ENCODE measurements around the gene PRSS58.

PRSS58 gene, protein sequence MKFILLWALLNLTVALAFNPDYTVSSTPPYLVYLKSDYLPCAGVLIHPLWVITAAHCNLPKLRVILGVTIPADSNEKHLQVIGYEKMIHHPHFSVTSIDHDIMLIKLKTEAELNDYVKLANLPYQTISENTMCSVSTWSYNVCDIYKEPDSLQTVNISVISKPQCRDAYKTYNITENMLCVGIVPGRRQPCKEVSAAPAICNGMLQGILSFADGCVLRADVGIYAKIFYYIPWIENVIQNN

DNA sequence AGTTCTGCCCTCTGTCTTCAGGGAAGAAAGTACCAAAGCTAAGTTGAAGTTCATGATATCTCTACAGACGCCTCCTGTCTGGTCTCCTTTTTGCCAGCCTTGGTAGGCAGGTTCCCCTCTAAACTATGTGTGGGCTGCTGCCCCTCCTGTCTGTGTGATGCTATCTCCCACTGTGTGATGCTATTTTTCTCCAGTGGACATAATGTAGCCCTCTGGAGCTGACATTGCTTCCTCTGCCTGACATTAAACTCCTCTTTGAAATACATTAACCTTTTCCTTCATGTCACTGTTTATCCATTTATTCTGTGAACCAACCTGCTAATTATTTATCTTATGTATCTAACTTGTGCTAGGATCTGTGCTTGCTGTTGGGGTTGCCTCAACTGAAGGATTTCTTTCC, at the start of gene PRSS58:
Gene PRSS58, minus strand, starts transcription at position 101 of the 400 bp plus-strand sequence. CDS start 351 bp downstream, outside the sequence.
- DNase-seq, result no peak

DNA sequence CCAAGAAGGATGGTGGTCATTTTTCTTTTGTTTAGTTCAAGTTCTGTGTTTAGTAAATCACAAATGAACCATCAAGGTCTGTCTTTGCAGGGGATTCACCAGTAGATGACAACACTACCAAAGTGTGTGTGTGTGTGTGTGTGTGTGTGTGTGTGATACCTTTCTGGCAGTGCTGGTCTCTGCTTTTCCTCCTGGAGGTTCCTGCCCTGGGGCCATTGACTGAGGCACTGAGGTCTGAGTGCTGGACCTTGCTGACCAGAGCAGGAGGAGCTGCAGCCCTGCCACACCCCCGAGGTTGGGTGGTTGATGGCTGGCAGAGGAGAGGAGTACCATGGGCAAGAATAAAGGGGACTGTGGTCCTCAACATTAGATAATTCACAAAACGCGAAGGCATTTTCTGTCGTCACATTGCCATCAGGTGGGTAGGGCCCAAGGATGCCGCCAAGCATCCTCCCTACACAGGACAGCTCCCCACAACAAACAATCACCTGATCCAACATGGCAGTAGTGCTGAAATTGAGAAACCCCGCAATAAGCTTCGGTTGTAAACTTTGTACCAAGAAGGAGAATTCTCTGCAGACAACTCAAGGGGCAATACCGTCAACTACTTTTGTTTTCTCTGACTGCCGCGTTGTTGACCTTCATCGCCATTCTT, 49.5 kb upstream of the PRSS58 start:
- no peak for DNase-seq

DNA sequence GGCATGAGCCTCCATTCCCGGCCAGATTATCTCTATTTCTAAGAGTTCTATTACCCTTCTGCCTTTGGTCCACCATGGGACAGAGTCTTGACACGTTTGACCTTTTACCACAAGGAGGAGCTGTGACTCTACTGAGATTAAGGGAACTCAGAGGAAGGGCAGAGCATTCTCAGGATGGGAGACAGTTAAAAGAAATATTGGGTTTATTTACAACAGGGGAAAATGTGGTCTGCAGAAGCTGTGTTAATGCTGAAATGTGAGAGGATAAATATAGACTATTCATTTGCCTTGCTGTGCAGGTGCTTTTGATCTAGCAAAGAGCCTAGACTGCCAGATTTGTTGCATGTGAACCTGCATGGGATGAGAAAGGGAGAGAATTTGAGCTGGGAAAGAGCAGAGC, 45.8 kb upstream of the PRSS58 start:
- no peak for DNase-seq

DNA sequence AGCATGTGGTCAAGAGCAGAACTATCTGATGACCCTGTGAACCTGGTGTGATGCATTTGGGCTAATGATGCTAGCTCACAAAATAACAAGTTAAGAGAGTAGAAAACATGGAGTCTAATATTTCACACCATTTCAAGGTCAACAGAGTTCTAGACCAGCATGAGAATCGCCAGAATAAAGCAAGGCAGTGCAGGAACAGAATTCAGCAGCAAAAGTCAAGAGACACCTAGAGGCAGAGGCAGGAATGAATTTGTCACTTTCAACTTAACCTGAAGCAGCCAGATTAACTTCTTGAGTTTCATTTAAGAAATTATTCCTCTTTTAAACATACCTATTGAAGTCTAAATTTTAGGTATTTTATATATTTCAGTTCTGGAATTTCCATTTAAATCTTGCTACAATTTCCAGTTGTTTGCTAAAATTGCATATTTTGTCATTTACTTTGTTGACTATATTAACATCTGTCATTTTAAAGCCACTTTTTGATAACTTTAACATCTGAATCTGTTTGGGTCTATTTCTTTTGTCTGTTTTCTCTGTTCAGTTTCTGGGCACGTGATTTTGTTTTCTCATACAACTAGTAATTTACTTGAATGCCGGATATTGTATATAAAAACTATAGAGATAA, 44.2 kb upstream of the PRSS58 start:
- DNase-seq, result no peak

DNA sequence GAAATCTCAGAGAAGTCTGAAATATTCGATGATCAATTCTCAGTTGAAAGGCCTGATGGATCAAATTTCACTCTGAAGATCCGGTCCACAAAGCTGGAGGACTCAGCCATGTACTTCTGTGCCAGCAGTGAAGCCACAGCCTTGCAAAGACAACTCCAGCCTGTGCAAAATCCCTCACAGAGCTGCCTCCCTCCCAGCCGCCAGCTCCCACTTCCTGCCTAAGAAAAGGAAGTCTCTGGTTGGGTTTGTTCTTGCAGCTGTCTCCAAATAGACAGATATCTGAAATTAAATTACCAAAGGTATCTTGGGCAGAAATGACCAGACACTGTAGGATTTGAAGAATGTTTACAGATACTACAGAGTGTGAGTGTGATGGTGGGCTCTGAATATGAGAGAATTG, 43.4 kb upstream of the PRSS58 start:
- no peak for DNase-seq

DNA sequence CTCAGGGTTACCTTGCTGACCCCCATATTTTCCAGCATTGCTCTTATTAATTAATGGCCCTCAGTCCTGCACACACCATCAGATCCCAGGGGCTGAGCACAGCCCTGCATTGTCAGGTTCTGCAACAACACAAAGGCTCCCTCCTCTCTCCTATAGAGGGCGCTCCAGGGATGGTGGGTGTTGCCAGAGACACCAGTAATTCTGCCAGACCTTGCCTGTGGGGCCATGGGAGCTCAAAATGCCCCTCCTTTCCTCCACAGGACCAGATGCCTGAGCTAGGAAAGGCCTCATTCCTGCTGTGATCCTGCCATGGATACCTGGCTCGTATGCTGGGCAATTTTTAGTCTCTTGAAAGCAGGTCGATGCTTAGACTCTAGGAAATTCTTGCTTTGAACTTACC, 42.8 kb upstream of the PRSS58 start:
- no peak for DNase-seq

DNA sequence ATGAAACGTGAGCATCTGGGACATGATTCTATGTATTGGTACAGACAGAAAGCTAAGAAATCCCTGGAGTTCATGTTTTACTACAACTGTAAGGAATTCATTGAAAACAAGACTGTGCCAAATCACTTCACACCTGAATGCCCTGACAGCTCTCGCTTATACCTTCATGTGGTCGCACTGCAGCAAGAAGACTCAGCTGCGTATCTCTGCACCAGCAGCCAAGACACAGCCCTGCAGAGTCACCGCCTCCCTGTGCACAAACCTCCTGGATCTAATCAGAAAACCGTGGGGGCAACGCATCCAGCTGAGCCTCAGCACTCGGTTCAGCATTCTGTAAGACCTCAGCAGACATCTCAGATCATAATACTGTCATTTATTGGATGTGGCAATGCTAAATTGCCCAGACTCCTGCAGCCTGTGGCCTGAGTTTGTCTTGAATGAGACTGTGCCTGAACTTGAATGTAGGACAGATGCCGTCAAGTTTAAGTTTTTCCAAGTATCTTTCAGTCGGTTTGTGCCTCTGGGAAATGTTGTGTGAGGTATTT, 41.5 kb upstream of the PRSS58 start:
- no peak for DNase-seq

DNA sequence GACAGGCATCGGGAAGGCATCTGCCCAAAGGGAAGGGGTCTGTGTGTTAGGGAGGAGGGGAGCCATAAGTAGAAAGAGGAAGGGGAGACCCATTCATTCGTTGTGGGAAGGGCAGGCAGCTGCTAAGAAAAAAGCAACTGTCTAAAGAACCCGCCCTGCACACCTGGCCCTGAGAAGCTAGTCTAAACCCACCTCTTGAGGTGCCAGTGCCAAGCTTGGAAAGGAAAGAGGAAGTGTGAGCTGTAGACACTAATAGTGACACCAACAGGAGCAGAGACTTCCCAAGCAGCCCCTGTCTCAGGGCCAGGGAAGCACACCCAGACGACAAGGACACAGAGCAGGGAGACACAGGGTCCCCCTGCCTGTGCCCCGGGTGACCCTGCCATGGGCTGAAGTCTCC, 40.8 kb upstream of the PRSS58 start:
- DNase-seq, result no peak

DNA sequence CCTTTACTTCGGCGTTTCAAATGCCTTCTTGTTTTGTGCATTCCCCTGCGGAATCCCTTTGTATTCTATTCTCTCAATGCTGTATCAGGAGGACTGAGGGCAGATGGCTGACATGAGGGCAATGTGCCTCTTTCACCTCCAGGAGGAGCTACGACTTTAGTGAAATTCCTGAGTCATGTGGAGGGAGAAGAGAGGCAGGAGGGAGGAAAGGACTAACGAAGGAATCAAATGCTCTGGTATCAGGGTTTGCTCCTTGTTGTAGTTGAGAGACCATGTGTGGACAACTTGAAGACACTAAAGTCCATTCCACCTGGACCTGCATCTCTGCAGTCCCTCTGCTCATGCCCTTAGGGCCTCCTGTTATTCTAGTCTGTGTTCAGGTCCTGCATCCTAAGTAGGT, 40.2 kb upstream of the PRSS58 start:
- no peak for DNase-seq

DNA sequence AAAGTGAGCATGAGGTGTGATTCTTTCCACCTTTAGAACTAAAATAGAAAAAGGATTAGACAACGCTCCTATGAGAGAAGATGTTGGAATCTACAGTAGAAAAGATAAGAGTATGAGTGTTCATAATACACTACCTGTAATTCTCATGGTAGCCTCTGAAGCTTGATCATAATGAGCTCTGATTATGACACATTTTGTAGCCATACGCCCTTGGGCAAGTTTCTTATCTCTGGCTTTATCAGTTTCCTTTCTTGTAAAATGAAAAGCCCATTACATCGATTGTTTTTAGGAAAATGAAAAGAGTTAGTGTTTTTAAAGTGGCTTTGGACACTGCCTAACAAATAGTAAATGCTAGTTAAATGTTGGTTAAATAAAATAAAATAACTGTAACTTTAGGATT, 22.4 kb upstream of the PRSS58 start:
- DNase-seq, result no peak

DNA sequence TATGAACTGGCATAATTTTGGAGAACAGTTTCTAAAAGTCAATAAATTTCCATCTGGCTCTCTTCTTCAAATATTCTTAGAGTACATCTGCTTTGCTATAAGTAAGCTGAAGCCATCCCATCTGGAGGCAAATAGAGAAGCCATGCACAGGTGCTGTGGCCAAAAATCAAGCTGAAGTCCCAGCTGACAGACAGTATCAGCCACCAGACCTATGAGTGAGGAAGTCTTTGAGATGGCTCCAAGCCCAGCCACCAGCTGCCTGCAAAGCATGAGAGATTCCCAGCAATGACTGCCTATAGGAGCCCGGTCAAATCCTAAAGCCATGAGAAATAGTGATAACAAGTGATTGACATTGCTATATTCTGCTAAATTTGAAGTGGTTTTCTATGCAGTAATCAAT, 21.7 kb upstream of the PRSS58 start:
- no peak for DNase-seq

DNA sequence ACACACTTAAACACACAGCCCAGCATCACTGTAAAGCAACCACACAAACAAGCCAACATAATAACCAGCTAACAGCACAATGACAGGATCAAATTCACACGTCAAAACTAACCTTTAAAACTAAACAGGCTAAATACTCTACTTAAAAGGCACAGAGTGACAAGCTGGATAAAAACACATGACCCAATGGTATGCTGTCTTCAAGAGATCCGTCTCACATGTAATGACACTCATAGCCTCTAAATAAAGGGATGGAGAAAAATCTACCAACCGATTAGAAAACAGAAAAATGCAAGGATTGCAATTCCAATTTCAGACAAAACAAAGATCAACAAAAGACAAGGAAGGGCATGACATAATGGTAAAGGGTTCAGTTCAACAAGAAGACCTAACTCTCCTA, 17.2 kb upstream of the PRSS58 start:
- no peak for DNase-seq

DNA sequence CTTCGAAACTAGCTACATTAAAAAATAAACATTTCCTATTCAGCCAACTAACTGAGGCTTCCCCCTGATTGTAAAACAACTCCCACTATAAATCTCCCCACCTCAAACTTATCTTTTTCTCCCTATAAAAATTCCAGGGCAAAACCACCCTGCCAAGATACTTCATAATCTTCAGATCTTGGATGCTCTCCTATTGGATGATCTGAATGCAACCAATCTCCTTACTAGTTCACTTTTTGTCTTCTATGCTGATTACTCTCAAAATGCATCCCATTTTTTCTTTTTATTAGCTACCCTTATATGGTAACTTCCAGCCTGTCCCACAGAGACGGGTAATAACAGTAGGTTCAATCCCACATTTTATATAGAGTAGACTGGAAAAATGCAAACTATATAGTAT, 15.0 kb upstream of the PRSS58 start:
- DNase-seq, result no peak

DNA sequence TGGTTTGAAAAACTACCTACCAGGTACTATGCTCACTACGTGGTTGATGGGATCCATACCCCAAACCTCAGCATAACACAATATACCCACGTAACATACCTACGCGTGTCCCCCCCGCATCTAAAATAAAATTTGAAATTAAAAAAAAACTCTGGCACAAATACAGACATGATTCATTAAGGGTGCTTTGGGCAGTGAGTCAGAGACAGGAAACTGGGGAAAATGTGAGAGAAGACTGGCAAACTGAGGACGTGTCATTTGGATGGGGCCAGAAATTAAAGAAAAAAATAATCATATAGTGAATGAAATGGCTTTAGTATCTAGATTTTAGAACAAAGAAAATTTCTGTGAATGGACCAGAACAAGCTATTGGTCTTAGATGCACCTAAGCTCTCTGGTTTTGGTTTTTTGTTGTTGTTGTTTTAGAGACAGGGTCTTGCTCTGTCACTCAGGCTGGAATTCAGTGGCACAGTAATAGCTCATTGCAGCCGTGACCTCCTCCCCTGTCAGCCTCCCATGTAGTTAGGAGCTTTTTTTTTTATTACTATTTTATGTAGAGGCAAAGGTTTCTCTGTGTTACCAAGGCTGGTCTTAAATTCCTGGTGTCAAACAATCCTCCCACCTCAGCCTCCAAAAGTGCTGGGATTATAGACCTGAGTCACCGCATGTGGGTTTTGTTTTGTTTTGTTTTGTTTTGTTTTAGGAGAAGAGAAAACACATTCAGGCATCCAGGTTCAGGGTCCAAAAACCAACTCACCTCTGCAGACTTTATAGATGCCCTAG, 5.9 kb upstream of the PRSS58 start:
- no peak for DNase-seq

DNA sequence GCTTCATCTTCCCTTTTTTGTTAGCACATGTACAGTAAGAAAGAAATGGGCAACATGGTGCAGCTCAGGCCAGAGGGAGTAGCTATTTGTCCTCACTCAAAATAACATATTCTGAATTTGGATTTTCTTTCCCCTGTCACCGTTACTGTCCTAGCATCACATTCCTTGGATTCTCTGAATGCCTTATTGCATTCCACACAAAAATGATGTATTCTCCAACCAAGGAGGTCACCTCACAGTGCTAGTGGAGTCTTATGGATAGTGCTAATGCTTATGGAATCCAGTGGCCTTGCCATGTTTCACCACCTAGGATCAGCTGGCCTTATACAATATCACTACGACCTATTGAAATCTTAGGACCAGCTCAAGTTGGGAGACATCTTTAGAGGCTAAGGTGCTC, 7.2 kb downstream of the PRSS58 start:
- DNase-seq, result no peak

DNA sequence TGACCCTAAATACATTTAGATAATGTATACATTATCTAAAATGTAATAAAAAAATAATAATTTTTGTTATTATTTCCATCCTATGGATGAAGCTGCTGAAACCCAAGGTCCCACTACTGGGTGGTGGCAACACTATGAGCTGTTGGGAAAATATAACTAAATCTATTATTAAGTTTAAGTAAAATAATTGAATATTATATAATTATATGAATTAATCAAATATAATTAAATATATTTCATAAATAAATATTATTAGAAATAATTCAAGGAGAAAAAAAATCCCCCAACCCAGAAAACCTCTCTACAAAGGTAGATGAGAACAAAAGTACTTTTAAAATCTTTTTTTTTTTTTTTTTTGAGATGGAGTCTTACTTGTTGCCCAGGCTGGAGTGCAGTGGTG, 7.9 kb downstream of the PRSS58 start:
- DNase-seq, result no peak

DNA sequence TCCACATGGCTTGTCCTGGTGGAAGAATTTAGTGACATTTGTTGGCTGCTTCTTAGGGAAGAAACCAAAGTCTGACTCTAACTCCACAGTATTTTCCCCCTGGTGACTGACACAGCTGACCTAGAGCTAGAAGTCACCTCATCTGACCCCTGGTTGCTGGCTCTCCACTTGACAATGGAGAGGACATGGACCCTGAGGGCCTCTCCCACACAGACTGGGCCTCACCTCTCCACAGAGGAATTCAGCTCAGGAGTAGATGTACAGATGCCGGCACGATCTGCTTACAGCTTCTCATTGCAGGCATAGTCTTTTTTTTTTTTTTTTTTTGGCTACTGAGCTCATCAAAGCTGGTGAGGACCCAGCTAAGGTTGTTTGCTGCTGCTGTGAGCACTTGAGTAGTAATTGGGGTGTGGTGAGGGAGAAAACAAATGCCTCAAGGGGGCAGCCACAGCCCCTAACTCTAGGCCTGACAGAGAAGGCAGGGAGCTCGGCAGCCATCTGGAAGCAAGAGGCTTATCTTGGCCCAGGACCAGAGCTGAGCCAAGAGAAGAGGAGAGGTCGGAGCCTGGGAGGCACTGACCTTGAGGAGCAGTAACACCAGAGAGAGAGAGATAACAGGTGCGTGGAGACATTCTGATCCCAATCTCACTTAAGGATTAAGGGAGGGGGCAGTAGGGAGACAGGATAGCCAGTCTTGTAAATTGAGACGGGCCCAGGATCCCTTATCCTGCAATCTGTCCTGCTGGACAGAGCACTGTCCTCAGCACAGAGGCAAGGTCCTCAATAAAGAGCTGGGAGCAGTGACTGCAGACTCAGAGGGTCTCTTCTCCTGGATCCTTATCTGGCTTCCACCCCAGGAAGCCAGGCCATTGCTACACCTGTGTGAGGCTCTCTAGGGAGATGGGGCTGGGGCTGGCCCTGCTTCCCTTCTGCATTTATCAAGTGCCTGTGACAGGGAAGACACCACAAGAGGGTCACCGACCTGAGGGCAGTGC, 9.4 kb downstream of the PRSS58 start:
- no peak for DNase-seq

DNA sequence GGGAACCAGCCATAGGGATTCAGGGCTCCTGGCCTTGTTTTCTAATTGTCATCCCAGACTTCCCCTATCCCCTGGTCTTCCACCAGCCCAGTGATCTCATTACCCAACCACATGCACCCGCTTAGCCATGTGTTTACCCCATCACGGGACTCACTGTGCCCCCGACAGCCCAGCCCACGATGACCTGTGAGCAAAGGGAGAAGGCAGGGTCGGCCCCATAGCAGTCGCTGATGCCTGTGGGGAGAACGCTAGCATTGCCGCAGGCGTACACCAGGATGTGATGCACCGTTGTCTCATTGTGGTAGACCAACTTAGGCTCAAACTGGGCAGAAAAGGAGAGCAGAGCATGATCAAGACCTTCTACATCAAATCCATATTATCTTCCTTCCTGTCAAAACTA, 14.0 kb downstream of the PRSS58 start:
- no peak for DNase-seq

DNA sequence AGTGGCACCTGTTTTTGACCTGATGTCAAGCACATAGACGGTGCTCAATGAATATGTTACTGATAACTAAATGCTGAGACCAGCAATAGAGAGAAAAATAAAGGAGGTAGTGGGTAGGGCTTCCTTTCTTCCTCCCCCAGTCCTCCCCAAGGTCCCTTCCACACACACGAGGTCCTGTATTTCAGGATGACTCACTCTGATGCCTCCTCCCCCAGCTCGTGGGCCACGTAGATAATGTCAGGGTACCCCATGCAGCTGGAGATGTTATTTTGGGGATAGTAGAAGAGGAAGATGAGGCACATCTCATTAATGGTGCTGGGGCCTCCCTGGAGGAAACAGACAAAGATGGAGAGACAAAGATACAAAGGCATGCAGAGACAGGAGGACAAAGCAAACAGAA, 17.3 kb downstream of the PRSS58 start:
- DNase-seq, result no peak

DNA sequence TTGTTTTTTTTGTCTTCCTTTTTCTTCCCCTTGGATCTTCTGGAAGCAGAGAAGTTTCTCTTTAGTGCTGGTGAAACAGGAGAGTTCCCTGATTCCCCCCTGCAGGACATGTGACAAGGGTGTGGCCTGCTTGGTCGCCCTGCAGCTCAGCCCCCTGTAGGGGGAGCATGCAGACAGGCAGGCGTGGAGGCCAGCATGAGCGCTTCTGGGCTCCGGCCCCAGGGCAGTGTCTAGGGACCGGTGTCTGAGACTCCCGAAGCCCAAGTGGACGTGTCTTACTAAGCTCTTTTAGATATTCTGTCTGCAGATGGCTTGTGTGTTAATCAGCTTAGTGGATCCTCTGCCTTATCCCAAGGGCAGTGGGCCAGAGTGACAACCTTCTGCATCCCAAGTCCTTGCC, 26.1 kb downstream of the PRSS58 start:
- no peak for DNase-seq
